H9 (cell line): ENCODE results near the gene LASP1. TPM values are rescaled to one million over a fixed set of nuclear protein-coding genes. Genes with fewer than 3 reads are reported as not detected.

Experiments
- DNase-seq: peaks from one replicate; pipeline ENCODE4 v3.0.0-alpha.2; 2017
- H2AFZ ChIP-seq: one replicate; pipeline ENCODE4 v1.6.1; 2013; ENCODE audit warnings: mild to moderate bottlenecking, low read length, control low read depth, moderate library complexity
- H2AK5ac ChIP-seq: 2 replicates; pipeline ENCODE4 v1.6.1; 2013; ENCODE audit warnings: low read length, control low read depth, mixed read lengths; ENCODE audit not compliant: insufficient read length
- H2BK120ac ChIP-seq: one replicate; pipeline ENCODE4 v1.6.1; 2013; ENCODE audit warnings: low read depth, mild to moderate bottlenecking, low read length, control low read depth, inconsistent platforms; ENCODE audit not compliant: poor library complexity, severe bottlenecking
- H2BK12ac ChIP-seq: 2 replicates; pipeline ENCODE4 v1.6.1; 2013; ENCODE audit warnings: low read length, control low read depth, mixed read lengths, low read depth; ENCODE audit not compliant: insufficient read length
- H2BK15ac ChIP-seq: 2 replicates; pipeline ENCODE4 v1.6.1; 2013; ENCODE audit warnings: low read depth, low read length, control low read depth
- H2BK20ac ChIP-seq: one replicate; pipeline ENCODE4 v1.6.1; 2013; ENCODE audit warnings: low read depth, mild to moderate bottlenecking, low read length, control low read depth, inconsistent platforms; ENCODE audit not compliant: poor library complexity, severe bottlenecking
- H2BK5ac ChIP-seq: 2 replicates; pipeline ENCODE4 v1.6.1; 2013; ENCODE audit warnings: low read length, control low read depth, mixed read lengths; ENCODE audit not compliant: insufficient read length
- H3K14ac ChIP-seq: 2 replicates; pipeline ENCODE4 v1.6.1; 2013; ENCODE audit warnings: low read length, control low read depth; ENCODE audit not compliant: insufficient read depth
- H3K18ac ChIP-seq: 2 replicates; pipeline ENCODE4 v1.6.1; 2013; ENCODE audit warnings: low read depth, mild to moderate bottlenecking, mixed read lengths, low read length, control low read depth; ENCODE audit not compliant: insufficient read length
- H3K23ac ChIP-seq: 2 replicates; pipeline ENCODE4 v1.6.1; 2013; ENCODE audit warnings: low read length, control low read depth, mixed read lengths, low read depth; ENCODE audit not compliant: insufficient read length
- H3K23me2 ChIP-seq: 2 replicates; pipeline ENCODE4 v1.6.1; 2013; ENCODE audit warnings: low read depth, mild to moderate bottlenecking, mixed read lengths, low read length, control low read depth; ENCODE audit not compliant: insufficient read length, poor library complexity, severe bottlenecking
- H3K27ac ChIP-seq: 2 replicates; pipeline ENCODE4 v1.5.1; 2013; ENCODE audit warnings: low read length, control low read depth, mixed read lengths, low read depth; ENCODE audit not compliant: insufficient read length
- H3K27me3 ChIP-seq: 2 replicates; pipeline ENCODE4 v1.6.1; 2013; ENCODE audit warnings: low read length, control low read depth, inconsistent platforms; ENCODE audit not compliant: insufficient read depth
- H3K4ac ChIP-seq: 2 replicates; pipeline ENCODE4 v1.6.1; 2013; ENCODE audit warnings: low read depth, mild to moderate bottlenecking, control low read depth, inconsistent platforms, low read length, moderate library complexity
- H3K4me1 ChIP-seq: 2 replicates; pipeline ENCODE4 v1.6.1; 2013; ENCODE audit warnings: low read length, control low read depth, inconsistent platforms; ENCODE audit not compliant: insufficient read depth
- H3K4me2 ChIP-seq: 2 replicates; pipeline ENCODE4 v1.6.1; 2013; ENCODE audit warnings: low read length, control low read depth, mixed read lengths; ENCODE audit not compliant: insufficient read length, insufficient read depth
- H3K56ac ChIP-seq: 2 replicates; pipeline ENCODE4 v1.6.1; 2013; ENCODE audit warnings: low read depth, mild to moderate bottlenecking, mixed read lengths, low read length, control low read depth; ENCODE audit not compliant: insufficient read length
- H3K79me1 ChIP-seq: 2 replicates; pipeline ENCODE4 v1.6.1; 2013; ENCODE audit warnings: low read depth, mild to moderate bottlenecking, moderate library complexity, low read length, control low read depth, inconsistent platforms; ENCODE audit not compliant: insufficient read depth, poor library complexity, severe bottlenecking
- H3K79me2 ChIP-seq: 2 replicates; pipeline ENCODE4 v1.6.1; 2013; ENCODE audit warnings: low read length, control low read depth, inconsistent platforms; ENCODE audit not compliant: insufficient read depth
- H3K9ac ChIP-seq: 2 replicates; pipeline ENCODE4 v1.6.1; 2013; ENCODE audit warnings: low read length, control low read depth, mixed read lengths; ENCODE audit not compliant: insufficient read length; ENCODE audit errors: extremely low read depth
- H3K9me3 ChIP-seq: one replicate; pipeline ENCODE4 v1.6.1; 2013; ENCODE audit warnings: low read depth, low read length, inconsistent platforms; ENCODE audit not compliant: control insufficient read depth
- H3T11ph ChIP-seq: one replicate; pipeline ENCODE4 v1.6.1; 2013; ENCODE audit warnings: mild to moderate bottlenecking, low read length, control low read depth, inconsistent platforms
- H4K20me1 ChIP-seq: one replicate; pipeline ENCODE4 v1.6.1; 2013; ENCODE audit not compliant: control insufficient read depth, insufficient read length, insufficient read depth
- H4K5ac ChIP-seq: 2 replicates; pipeline ENCODE4 v1.6.1; 2013; ENCODE audit warnings: low read depth, mild to moderate bottlenecking, mixed read lengths, low read length, control low read depth; ENCODE audit not compliant: insufficient read length
- H4K8ac ChIP-seq: replicated peaks from 2 replicates; pipeline ENCODE4 v1.6.1; 2013; ENCODE audit warnings: low read length, control low read depth, mixed read lengths, low read depth; ENCODE audit not compliant: insufficient read length
- H4K91ac ChIP-seq: 2 replicates; pipeline ENCODE4 v1.6.1; 2013; ENCODE audit warnings: low read depth, mild to moderate bottlenecking, moderate library complexity, mixed read lengths, low read length, control low read depth; ENCODE audit not compliant: insufficient read length
- H3K27ac Mint-ChIP-seq, 3 experiments: 2 replicates in 2 of 3; 3 replicates in 1 of 3; pipeline ENCODE4 v1.8.0; 2020 to 2021; ENCODE audit warnings: mixed read lengths in 3 of 3, mild to moderate bottlenecking in 1 of 3, moderate library complexity in 1 of 3
- H3K27me3 Mint-ChIP-seq: 2 replicates; pipeline ENCODE4 v1.8.0; 2021; ENCODE audit warnings: low read depth, mild to moderate bottlenecking, moderate library complexity, mixed read lengths
- H3K36me3 Mint-ChIP-seq, 3 experiments: 2 replicates in 2 of 3; 3 replicates in 1 of 3; pipeline ENCODE4 v1.8.0; 2020 to 2021; ENCODE audit warnings: low read depth in 3 of 3, mixed read lengths in 3 of 3; ENCODE audit not compliant: insufficient read depth in 1 of 3
- H3K4me1 Mint-ChIP-seq, 2 experiments: 2 replicates each; pipeline ENCODE4 v1.8.0; 2020; ENCODE audit warnings: mixed read lengths in 2 of 2
- H3K4me3 Mint-ChIP-seq, 2 experiments: 2 replicates in 1 of 2; 3 replicates in 1 of 2; pipeline ENCODE4 v1.8.0; 2020 to 2021; ENCODE audit warnings: mild to moderate bottlenecking in 2 of 2, mixed read lengths in 2 of 2, moderate library complexity in 1 of 2
- H3K9me3 Mint-ChIP-seq, 2 experiments: 2 replicates in 1 of 2; 3 replicates in 1 of 2; pipeline ENCODE4 v1.8.0; 2020; ENCODE audit warnings: mild to moderate bottlenecking in 2 of 2, mixed read lengths in 2 of 2, moderate library complexity in 1 of 2
- WGBS: extraction: QIAGEN DNeasy Blood & Tissue Kit; methylation state at CpG from one replicate; pipeline ENCODE4 v1.1.7; 2013; ENCODE audit warnings: missing lambda C conversion rate, low lambda C conversion rate, mixed read lengths; ENCODE audit not compliant: insufficient read length; ENCODE audit errors: extremely low coverage; 5-methylcytosine and 5-hydroxymethylcytosine counted together
- total RNA-seq: library from RNA; stranded (reverse); gene quantifications from 2 replicates; pipeline ENCODE4 v1.2.1, GENCODE V29; 2021
- TF ChIP-seq, protein P1 (sequence below): fragments of 200-600 bp; sonication (generic); conservative IDR thresholded peaks from 3 replicates; pipeline ENCODE4 v1.8.0; 2021; ENCODE audit warnings: antibody characterized with exemption, mild to moderate bottlenecking

LASP1 gene
- total RNA-seq, 1 experiment from 2014 or later = 121 TPM

DNA sequence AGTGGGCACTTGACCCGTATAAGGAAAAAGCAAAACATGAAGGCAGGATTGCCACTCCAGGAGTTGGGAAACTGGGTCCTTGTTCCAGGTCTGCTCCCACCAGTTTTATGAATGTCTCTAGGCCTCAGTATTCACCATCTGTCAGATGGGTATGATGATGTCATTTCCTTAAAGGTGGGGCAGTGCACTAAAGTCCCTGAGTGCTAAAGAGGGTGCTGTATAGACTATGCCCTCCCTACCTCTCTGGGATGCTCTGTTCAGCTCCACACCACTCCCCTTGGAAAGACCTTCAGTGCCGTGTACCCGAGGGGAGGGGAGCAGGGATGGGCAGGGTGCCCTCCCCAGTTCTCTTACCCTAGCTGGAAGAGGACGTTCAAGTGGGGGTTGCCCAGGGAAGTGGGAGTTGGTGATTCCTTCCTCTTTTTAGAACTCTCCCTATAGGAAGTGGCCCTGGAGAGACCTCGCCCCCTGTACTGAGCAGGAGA, 2.2 kb downstream of the LASP1 start:
- WGBS = no CpG with 5 or more reads among the region's 5 CpGs
- Histone ChIP-seq H3K23ac (no peak overlapping the region), H2BK20ac (no peak overlapping the region), H3K56ac (no peak overlapping the region), H2AFZ (no peak overlapping the region), H3K4ac (no peak overlapping the region), H3K4me2 (peak overlapping the region; percentile 94), H3K79me1 (no peaks in the 10 kb centered on the region), H3K4me1 (no peaks in the 10 kb centered on the region; the same call in 1 of the 2 replicates), H4K20me1 (peaks cover 2% of the 10 kb centered on the region), H2AK5ac (no peak overlapping the region), H3K27me3 (no peaks in the 10 kb centered on the region), H4K91ac (no peak overlapping the region), H3K9ac (no peak overlapping the region), H2BK5ac (no peak overlapping the region), H2BK15ac (no peak overlapping the region), H3K9me3 (no peaks in the 10 kb centered on the region), H3T11ph (no peak overlapping the region), H4K5ac (no peak overlapping the region), H3K18ac (no peak overlapping the region), H3K23me2 (peaks cover 22% of the 10 kb centered on the region), H3K14ac (no peak overlapping the region), H4K8ac (no peak overlapping the region), H2BK120ac (no peak overlapping the region), H3K27ac (no peak overlapping the region), H3K79me2 (peaks cover 36% of the 10 kb centered on the region; the same call in 1 of the 2 replicates), H2BK12ac (no peak overlapping the region)
- peaks cover 42 to 59% of the 10 kb centered on the region in 2 experiments for H3K4me1 Mint-ChIP-seq
- TF ChIP-seq, protein P1, sequence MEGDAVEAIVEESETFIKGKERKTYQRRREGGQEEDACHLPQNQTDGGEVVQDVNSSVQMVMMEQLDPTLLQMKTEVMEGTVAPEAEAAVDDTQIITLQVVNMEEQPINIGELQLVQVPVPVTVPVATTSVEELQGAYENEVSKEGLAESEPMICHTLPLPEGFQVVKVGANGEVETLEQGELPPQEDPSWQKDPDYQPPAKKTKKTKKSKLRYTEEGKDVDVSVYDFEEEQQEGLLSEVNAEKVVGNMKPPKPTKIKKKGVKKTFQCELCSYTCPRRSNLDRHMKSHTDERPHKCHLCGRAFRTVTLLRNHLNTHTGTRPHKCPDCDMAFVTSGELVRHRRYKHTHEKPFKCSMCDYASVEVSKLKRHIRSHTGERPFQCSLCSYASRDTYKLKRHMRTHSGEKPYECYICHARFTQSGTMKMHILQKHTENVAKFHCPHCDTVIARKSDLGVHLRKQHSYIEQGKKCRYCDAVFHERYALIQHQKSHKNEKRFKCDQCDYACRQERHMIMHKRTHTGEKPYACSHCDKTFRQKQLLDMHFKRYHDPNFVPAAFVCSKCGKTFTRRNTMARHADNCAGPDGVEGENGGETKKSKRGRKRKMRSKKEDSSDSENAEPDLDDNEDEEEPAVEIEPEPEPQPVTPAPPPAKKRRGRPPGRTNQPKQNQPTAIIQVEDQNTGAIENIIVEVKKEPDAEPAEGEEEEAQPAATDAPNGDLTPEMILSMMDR = no peak
- peak overlapping the region; percentile 85 to 98 for H3K4me3 Mint-ChIP-seq
- no peak for DNase-seq
- H3K27me3 Mint-ChIP-seq = peaks cover 3% of the 10 kb centered on the region; the same call in 1 of the 2 replicates
- peaks cover 0 to 7% (median 4%) of the 10 kb centered on the region in 3 experiments; a peak in 4 of 7 replicates for H3K36me3 Mint-ChIP-seq
- H3K9me3 Mint-ChIP-seq = peaks cover 3 to 8% of the 10 kb centered on the region in 2 experiments; a peak in 2 of 5 replicates
- peak overlapping the region; percentile 75 to 90 (median 85); a peak in 4 of 7 replicates for H3K27ac Mint-ChIP-seq
